HCT116 (cell line): Measurements from ENCODE around the gene UBQLNL. TPM values are rescaled to one million over a fixed set of nuclear protein-coding genes. Genes with fewer than 3 reads are reported as not detected.

Experiments
- ATAC-seq: fragments of 200-7000 bp; cut with Tn5 transposase; 2 replicates; pipeline ENCODE4 v1.9.1; 2020; ENCODE audit warnings: mild to moderate bottlenecking, moderate library complexity
- BruUV-seq: library from RNA; stranded (reverse); fragments of 400-500 nt; replicated peaks from 2 replicates; lab custom pipeline; 2021; lab: Mats Ljungman, UMichigan
- CTCF ChIA-PET: fragments of 300-600 bp; sonication (Branson Sonifier 250); formaldehyde crosslinking; loops from one replicate; lab custom pipeline; 2021; ENCODE audit warnings: antibody characterized with exemption; lab: Charles Lee
- POLR2A ChIA-PET: fragments of 300-600, 350-600 bp; sonication (Branson Sonifier 250); formaldehyde crosslinking; loops from one replicate; lab custom pipeline; 2021; ENCODE audit warnings: antibody characterized with exemption; lab: Charles Lee
- RAD21 ChIA-PET, 2 experiments: fragments of 300-600 bp; sonication (Branson Sonifier 250); formaldehyde crosslinking; loops; one replicate each; lab custom pipeline; 2023; ENCODE audit warnings: low total read pairs in 2 of 2; ENCODE audit not compliant: uncharacterized antibody in 2 of 2, unreplicated experiment in 2 of 2, low non-redundant PET in 1 of 2; lab: Charles Lee
- DNase-seq: peaks from one replicate; pipeline ENCODE4 v3.0.0-alpha.2; 2010; ENCODE audit warnings: low read depth, low spot score
- H2AFZ ChIP-seq: fragments of 200-600 bp; shearing (Covaris generic), sonication (generic); 2 replicates; pipeline ENCODE4 v1.6.1; 2017; ENCODE audit warnings: low read depth, mixed run types, mixed read lengths, antibody characterized with exemption, low read length; ENCODE audit not compliant: poor library complexity, severe bottlenecking
- H3K27ac ChIP-seq: 2 replicates; pipeline ENCODE4 v1.5.1; 2012; ENCODE audit warnings: low read depth, low read length
- H3K27me3 ChIP-seq: fragments of 200-600 bp; sonication (generic); 2 replicates; pipeline ENCODE4 v1.6.1; 2016; ENCODE audit warnings: mixed run types, low read length, mixed read lengths; ENCODE audit not compliant: insufficient read depth
- H3K36me3 ChIP-seq, 2 experiments: fragments of 200-500 bp in 1 of 2; fragments of 200-600 bp in 1 of 2; sonication (Bioruptor generic) in 1 of 2; sonication (generic) in 1 of 2; 2 replicates each; pipeline versions ENCODE4 v1.5.1 to v1.6.1; 2014 to 2016; ENCODE audit warnings: low read length in 2 of 2, inconsistent platforms in 1 of 2, mixed read lengths in 1 of 2, mixed run types in 1 of 2; ENCODE audit not compliant: insufficient read depth in 2 of 2, control insufficient read depth in 1 of 2
- H3K4me1 ChIP-seq, 2 experiments: fragments of 200-600 bp in 1 of 2; sonication (generic) in 1 of 2; 2 replicates each; pipeline versions ENCODE4 v1.5.1 to v1.6.1; 2012 to 2017; ENCODE audit warnings: low read length in 2 of 2, inconsistent platforms in 1 of 2, mild to moderate bottlenecking in 1 of 2, mixed read lengths in 1 of 2, mixed run types in 1 of 2, moderate library complexity in 1 of 2; ENCODE audit not compliant: insufficient read depth in 2 of 2, control insufficient read depth in 1 of 2
- H3K4me2 ChIP-seq: fragments of 200-600 bp; sonication (generic); 2 replicates; pipeline ENCODE4 v1.6.1; 2017; ENCODE audit warnings: mixed run types, low read length, mixed read lengths
- H3K4me3 ChIP-seq, 2 experiments: fragments of 200-600 bp in 1 of 2; sonication (generic) in 1 of 2; replicated peaks in 1 of 2; 2 replicates each; pipeline ENCODE4 v1.5.1; 2011 to 2016; ENCODE audit warnings: low read length in 2 of 2, control low read depth in 1 of 2, low read depth in 1 of 2, mild to moderate bottlenecking in 1 of 2, mixed read lengths in 1 of 2, mixed run types in 1 of 2
- H3K79me2 ChIP-seq: fragments of 200-600 bp; sonication (generic); 2 replicates; pipeline ENCODE4 v1.6.1; 2017; ENCODE audit warnings: mild to moderate bottlenecking, mixed run types, low read length, moderate library complexity, mixed read lengths; ENCODE audit not compliant: insufficient read depth
- H3K9ac ChIP-seq: fragments of 200-600 bp; sonication (generic); 2 replicates; pipeline ENCODE4 v1.6.1; 2016; ENCODE audit warnings: low read length, mixed read lengths
- H3K9me2 ChIP-seq: fragments of 200-600 bp; sonication (generic), shearing (Covaris generic); 2 replicates; pipeline ENCODE4 v1.6.1; 2017; ENCODE audit warnings: mixed run types, mild to moderate bottlenecking, moderate library complexity; ENCODE audit not compliant: insufficient read depth
- H3K9me3 ChIP-seq, 2 experiments: fragments of 200-500 bp in 1 of 2; fragments of 200-600 bp in 1 of 2; sonication (Bioruptor generic) in 1 of 2; sonication (generic) in 1 of 2; 2 replicates each; pipeline ENCODE4 v1.6.1; 2014 to 2017; ENCODE audit warnings: low read length in 2 of 2, mixed read lengths in 2 of 2, inconsistent platforms in 1 of 2, low read depth in 1 of 2, mild to moderate bottlenecking in 1 of 2, mixed run types in 1 of 2, moderate library complexity in 1 of 2; ENCODE audit not compliant: control insufficient read depth in 1 of 2, insufficient read depth in 1 of 2
- H4K20me1 ChIP-seq: fragments of 200-600 bp; sonication (generic), shearing (Covaris generic); 2 replicates; pipeline ENCODE4 v1.6.1; 2017; ENCODE audit warnings: mixed run types, mild to moderate bottlenecking, moderate library complexity; ENCODE audit not compliant: insufficient read depth
- ATF3 ChIP-seq: IDR thresholded peaks from 2 replicates; pipeline ENCODE4 v1.6.1; 2012
- CEBPB ChIP-seq: IDR thresholded peaks from 2 replicates; pipeline ENCODE4 v1.6.1; 2012; ENCODE audit warnings: low read depth
- ELF1 ChIP-seq: IDR thresholded peaks from 2 replicates; pipeline ENCODE4 v1.6.1; 2012; ENCODE audit warnings: low read depth, borderline replicate concordance
- EZH2 ChIP-seq: fragments of 200-600 bp; sonication (generic); IDR thresholded peaks from 2 replicates; pipeline ENCODE4 v1.6.1; 2017; ENCODE audit warnings: antibody characterized with exemption, mixed run types
- FOSL1 ChIP-seq: IDR thresholded peaks from 2 replicates; pipeline ENCODE4 v1.6.1; 2012; ENCODE audit warnings: low read depth
- MAX ChIP-seq: IDR thresholded peaks from 2 replicates; pipeline ENCODE4 v1.6.1; 2012
- POLR2A ChIP-seq: IDR thresholded peaks from 2 replicates; pipeline ENCODE4 v1.7.0; 2011; ENCODE audit warnings: borderline replicate concordance; ENCODE audit not compliant: insufficient read depth, insufficient read length; ENCODE audit errors: extremely low read depth
- REST ChIP-seq: IDR thresholded peaks from 2 replicates; pipeline ENCODE4 v1.6.1; 2012; ENCODE audit warnings: low read depth
- SIN3A ChIP-seq: IDR thresholded peaks from 2 replicates; pipeline ENCODE4 v1.6.1; 2012; ENCODE audit warnings: low read depth
- SRF ChIP-seq: IDR thresholded peaks from 2 replicates; pipeline ENCODE4 v1.6.1; 2012; ENCODE audit warnings: low read depth
- TCF7L2 ChIP-seq: IDR thresholded peaks from 2 replicates; pipeline ENCODE4 v1.7.0; 2011; ENCODE audit warnings: borderline replicate concordance, inconsistent platforms; ENCODE audit not compliant: insufficient read depth, insufficient read length; ENCODE audit errors: extremely low read depth
- YY1 ChIP-seq: IDR thresholded peaks from 2 replicates; pipeline ENCODE4 v1.6.1; 2011; ENCODE audit warnings: low read length, low read depth, moderate library complexity, mild to moderate bottlenecking; ENCODE audit not compliant: insufficient replicate concordance; ENCODE audit errors: extremely low read depth
- ZBTB33 ChIP-seq: IDR thresholded peaks from 2 replicates; pipeline ENCODE4 v1.6.1; 2011; ENCODE audit warnings: mild to moderate bottlenecking, low read length, moderate library complexity; ENCODE audit not compliant: insufficient replicate concordance; ENCODE audit errors: extremely low read depth
- ZNF274 ChIP-seq: fragments of 200-500 bp; sonication (Bioruptor generic); IDR thresholded peaks from 2 replicates; pipeline ENCODE4 v1.6.1; 2014; ENCODE audit warnings: mild to moderate bottlenecking, low read depth, low read length, inconsistent platforms
- intact Hi-C: fragments of 100-400 bp; cut with micrococcal nuclease; formaldehyde crosslinking; loops from 2 replicates; pipeline ENCODE4 v1.10.0; 2022
- total RNA-seq: library from RNA; stranded (reverse); gene quantifications from one replicate; pipeline ENCODE4 v1.2.1, GENCODE V29; 2021; ENCODE audit not compliant: unreplicated experiment

UBQLNL gene
- total RNA-seq, 1 experiment from 2014 or later, result not detected

GRCh38 chr11:5547982-5548381 lies 31.5 kb upstream of the UBQLNL start:
- Histone ChIP-seq H3K4me2 (no peak overlapping the region), H3K9me2 (no peaks in the 10 kb centered on the region), H3K79me2 (no peaks in the 10 kb centered on the region), H3K4me1 (peaks cover 3 to 13% of the 10 kb centered on the region in 2 experiments), H3K9ac (no peak overlapping the region), H3K9me3 (no peaks in the 10 kb centered on the region), H3K27me3 (no peaks in the 10 kb centered on the region), H2AFZ (no peak overlapping the region), H3K27ac (no peak overlapping the region), H4K20me1 (no peaks in the 10 kb centered on the region), H3K4me3 (no peak overlapping the region), H3K36me3 (no peaks in the 10 kb centered on the region)
- no TSS peak for BruUV-seq
- ChIA-PET CTCF (no interaction called here), RAD21 (no interaction called here), POLR2A (no interaction called here)
- ATAC-seq (no peak), DNase-seq (no peak)
- no peak for TF ChIP-seq ZBTB33
- no peak for TF ChIP-seq FOSL1
- TF ChIP-seq POLR2A, result no peak
- no peak for TF ChIP-seq EZH2
- no peak for TF ChIP-seq SIN3A
- no peak for TF ChIP-seq TCF7L2
- TF ChIP-seq REST, result no peak
- no peak for TF ChIP-seq YY1
- TF ChIP-seq ELF1, result no peak
- TF ChIP-seq ATF3, result no peak
- no peak for TF ChIP-seq CEBPB
- TF ChIP-seq MAX, result no peak
- TF ChIP-seq SRF, result no peak
- TF ChIP-seq ZNF274, result no peak
- intact Hi-C loops, result no loop called here
